Vagina (tissue), 2 donors: ENCODE results near the gene EEIG1.

Source experiments
- POLR2A ChIP-seq, 2 donors: fragments of 450-650 bp; IDR thresholded peaks; one replicate each; pipeline ENCODE4 v1.6.1; 2017; ENCODE audit warnings: antibody characterized with exemption in 2 of 2, mild to moderate bottlenecking in 2 of 2, moderate library complexity in 2 of 2
- TF ChIP-seq, protein P1 (sequence below), 3 experiments: fragments of 450-650 bp in 2 of 3; fragments of 200-600 bp in 1 of 3; sonication (generic) in 1 of 3; IDR thresholded peaks; one replicate each; pipeline ENCODE4 v1.5.1; 2017 to 2019; ENCODE audit warnings: antibody characterized with exemption in 3 of 3, mild to moderate bottlenecking in 2 of 3, moderate library complexity in 2 of 3

GRCh38 chr9:127979015-127979332 is 1.8 kb downstream of the EEIG1 start:
- TF ChIP-seq POLR2A (IDR thresholded peaks at IDR 0.05): no peak
- TF ChIP-seq, protein P1, sequence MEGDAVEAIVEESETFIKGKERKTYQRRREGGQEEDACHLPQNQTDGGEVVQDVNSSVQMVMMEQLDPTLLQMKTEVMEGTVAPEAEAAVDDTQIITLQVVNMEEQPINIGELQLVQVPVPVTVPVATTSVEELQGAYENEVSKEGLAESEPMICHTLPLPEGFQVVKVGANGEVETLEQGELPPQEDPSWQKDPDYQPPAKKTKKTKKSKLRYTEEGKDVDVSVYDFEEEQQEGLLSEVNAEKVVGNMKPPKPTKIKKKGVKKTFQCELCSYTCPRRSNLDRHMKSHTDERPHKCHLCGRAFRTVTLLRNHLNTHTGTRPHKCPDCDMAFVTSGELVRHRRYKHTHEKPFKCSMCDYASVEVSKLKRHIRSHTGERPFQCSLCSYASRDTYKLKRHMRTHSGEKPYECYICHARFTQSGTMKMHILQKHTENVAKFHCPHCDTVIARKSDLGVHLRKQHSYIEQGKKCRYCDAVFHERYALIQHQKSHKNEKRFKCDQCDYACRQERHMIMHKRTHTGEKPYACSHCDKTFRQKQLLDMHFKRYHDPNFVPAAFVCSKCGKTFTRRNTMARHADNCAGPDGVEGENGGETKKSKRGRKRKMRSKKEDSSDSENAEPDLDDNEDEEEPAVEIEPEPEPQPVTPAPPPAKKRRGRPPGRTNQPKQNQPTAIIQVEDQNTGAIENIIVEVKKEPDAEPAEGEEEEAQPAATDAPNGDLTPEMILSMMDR (IDR thresholded peaks at IDR 0.05): no peak
